Parathyroid adenoma (tissue), 2 donors: ENCODE data around the gene UGT1A7.

ENCODE experiments used
- H2AFZ ChIP-seq: fragments of 300-600 bp; sonication (generic); one replicate; pipeline ENCODE4 v1.7.0; 2017; ENCODE audit warnings: antibody characterized with exemption, mild to moderate bottlenecking
- H3K27ac ChIP-seq: fragments of 300-600 bp; sonication (generic); one replicate; pipeline ENCODE4 v1.7.0; 2017
- H3K27me3 ChIP-seq: fragments of 300-600 bp; sonication (generic); one replicate; pipeline ENCODE4 v1.7.0; 2017; ENCODE audit warnings: low read length; ENCODE audit not compliant: control insufficient read depth, insufficient read depth
- H3K36me3 ChIP-seq: fragments of 300-600 bp; sonication (generic); one replicate; pipeline ENCODE4 v1.7.0; 2017; ENCODE audit warnings: low read length; ENCODE audit not compliant: control insufficient read depth, insufficient read depth
- H3K4me1 ChIP-seq: fragments of 300-600 bp; sonication (generic); one replicate; pipeline ENCODE4 v1.7.0; 2017; ENCODE audit warnings: control low read depth
- H3K4me2 ChIP-seq: fragments of 300-600 bp; sonication (generic); one replicate; pipeline ENCODE4 v1.7.0; 2017; ENCODE audit warnings: low read length
- H3K4me3 ChIP-seq: fragments of 300-600 bp; sonication (generic); one replicate; pipeline ENCODE4 v1.7.0; 2017; ENCODE audit warnings: low read depth, low read length
- H3K79me2 ChIP-seq: fragments of 300-600 bp; sonication (generic); one replicate; pipeline ENCODE4 v1.7.0; 2017; ENCODE audit warnings: control low read depth
- H3K9ac ChIP-seq: fragments of 300-600 bp; sonication (generic); one replicate; pipeline ENCODE4 v1.7.0; 2017; ENCODE audit warnings: mild to moderate bottlenecking
- H3K9me3 ChIP-seq: fragments of 300-600 bp; sonication (generic); one replicate; pipeline ENCODE4 v1.7.0; 2017; ENCODE audit warnings: low read length; ENCODE audit not compliant: control insufficient read depth
- TF ChIP-seq, protein P1 (sequence below): fragments of 300-600 bp; sonication (generic); IDR thresholded peaks from one replicate; pipeline ENCODE4 v1.7.0; 2017; ENCODE audit warnings: antibody characterized with exemption, mild to moderate bottlenecking
- donor health status: primary hyperparathyroidism.

The UGT1A7 gene

DNA sequence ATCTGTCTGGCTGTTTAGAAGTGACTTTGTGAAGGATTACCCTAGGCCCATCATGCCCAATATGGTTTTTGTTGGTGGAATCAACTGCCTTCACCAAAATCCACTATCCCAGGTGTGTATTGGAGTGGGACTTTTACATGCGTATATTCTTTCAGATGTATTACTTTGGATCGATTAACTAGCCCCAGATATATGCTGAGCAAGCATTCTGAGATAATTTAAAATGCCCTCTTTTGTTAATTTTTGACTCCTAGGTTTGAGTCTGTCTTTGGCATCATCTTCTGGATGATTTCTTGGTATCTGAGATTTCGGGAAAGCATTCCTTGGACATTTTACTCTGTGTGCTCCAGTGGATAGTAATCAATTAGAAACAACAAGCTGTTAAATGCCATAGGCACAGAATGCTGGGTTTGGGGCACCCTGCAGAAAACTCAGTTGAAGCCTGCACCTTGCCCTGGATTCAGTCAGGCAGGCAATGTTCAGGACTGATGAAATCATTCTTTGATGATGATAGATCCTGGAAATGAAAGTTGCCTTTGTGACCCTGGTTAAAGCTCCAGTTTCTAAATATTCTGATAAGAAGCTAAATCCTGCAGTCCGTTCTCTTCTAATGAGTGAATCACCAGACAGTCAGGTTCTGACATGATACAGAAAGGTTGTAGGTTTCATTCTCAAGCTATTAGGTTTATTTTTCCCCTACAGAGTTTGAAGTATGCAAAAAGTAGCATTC lies 79.5 kb downstream of the UGT1A7 start:
- TF ChIP-seq, protein P1, sequence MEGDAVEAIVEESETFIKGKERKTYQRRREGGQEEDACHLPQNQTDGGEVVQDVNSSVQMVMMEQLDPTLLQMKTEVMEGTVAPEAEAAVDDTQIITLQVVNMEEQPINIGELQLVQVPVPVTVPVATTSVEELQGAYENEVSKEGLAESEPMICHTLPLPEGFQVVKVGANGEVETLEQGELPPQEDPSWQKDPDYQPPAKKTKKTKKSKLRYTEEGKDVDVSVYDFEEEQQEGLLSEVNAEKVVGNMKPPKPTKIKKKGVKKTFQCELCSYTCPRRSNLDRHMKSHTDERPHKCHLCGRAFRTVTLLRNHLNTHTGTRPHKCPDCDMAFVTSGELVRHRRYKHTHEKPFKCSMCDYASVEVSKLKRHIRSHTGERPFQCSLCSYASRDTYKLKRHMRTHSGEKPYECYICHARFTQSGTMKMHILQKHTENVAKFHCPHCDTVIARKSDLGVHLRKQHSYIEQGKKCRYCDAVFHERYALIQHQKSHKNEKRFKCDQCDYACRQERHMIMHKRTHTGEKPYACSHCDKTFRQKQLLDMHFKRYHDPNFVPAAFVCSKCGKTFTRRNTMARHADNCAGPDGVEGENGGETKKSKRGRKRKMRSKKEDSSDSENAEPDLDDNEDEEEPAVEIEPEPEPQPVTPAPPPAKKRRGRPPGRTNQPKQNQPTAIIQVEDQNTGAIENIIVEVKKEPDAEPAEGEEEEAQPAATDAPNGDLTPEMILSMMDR = no peak
- Histone ChIP-seq H3K27me3 (no peaks in the 10 kb centered on the region), H3K4me1 (no peaks in the 10 kb centered on the region), H3K4me3 (no peak overlapping the region), H2AFZ (no peak overlapping the region), H3K4me2 (no peak overlapping the region), H3K9me3 (no peaks in the 10 kb centered on the region), H3K9ac (no peak overlapping the region), H3K36me3 (no peaks in the 10 kb centered on the region), H3K79me2 (no peaks in the 10 kb centered on the region), H3K27ac (no peak overlapping the region)

DNA sequence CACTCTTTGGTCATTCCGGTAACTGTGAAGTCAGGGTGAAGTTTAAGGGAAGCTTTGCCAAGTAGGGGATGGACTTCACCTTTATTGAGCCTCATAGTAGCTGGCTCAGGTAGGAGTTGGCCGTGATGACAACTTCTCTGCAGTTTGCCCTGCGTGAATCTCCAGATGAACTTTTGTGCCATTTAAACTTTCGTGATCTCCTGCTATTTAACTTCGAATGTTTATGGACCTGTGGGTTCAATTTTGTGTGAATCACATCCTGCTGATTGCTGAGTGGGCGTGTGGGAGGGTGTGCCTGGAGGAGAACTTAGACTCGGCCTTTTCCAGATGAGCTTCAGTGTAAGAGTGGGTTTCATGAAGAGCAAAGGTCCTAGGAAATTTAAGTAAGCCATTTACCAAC lies 82.6 kb downstream of the UGT1A7 start:
- Histone ChIP-seq H3K9ac (no peak overlapping the region), H3K4me1 (no peaks in the 10 kb centered on the region), H3K36me3 (no peaks in the 10 kb centered on the region), H3K79me2 (no peaks in the 10 kb centered on the region), H3K27me3 (no peaks in the 10 kb centered on the region), H2AFZ (no peak overlapping the region), H3K9me3 (no peaks in the 10 kb centered on the region), H3K4me3 (no peak overlapping the region), H3K27ac (no peak overlapping the region), H3K4me2 (no peak overlapping the region)
- TF ChIP-seq, protein P1 = no peak

DNA sequence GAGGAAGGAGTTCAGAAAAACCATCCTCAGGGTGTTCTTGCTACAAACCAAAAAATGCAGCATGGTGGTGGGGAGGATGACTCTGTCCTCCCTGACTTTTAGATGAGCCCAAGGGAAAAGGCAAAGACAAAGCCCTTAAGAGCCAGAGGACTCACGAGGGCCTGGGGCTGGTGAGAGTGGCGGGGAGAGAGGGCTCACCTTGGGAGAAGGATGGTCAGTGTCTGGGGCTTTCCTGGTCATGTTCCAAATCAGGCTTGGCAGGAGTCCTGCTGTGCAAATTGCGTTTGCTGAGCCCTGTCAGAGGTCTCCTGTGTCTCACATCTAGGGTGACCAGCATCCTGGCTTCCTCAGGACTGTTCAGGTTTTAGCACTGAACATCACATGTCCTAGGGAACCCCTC lies 83.1 kb downstream of the UGT1A7 start:
- Histone ChIP-seq H3K79me2 (no peaks in the 10 kb centered on the region), H3K9me3 (no peaks in the 10 kb centered on the region), H3K36me3 (no peaks in the 10 kb centered on the region), H3K4me3 (no peak overlapping the region), H3K27ac (no peak overlapping the region), H3K27me3 (no peaks in the 10 kb centered on the region), H3K9ac (no peak overlapping the region), H3K4me1 (no peaks in the 10 kb centered on the region), H3K4me2 (no peak overlapping the region), H2AFZ (no peak overlapping the region)
- TF ChIP-seq, protein P1 = no peak

DNA sequence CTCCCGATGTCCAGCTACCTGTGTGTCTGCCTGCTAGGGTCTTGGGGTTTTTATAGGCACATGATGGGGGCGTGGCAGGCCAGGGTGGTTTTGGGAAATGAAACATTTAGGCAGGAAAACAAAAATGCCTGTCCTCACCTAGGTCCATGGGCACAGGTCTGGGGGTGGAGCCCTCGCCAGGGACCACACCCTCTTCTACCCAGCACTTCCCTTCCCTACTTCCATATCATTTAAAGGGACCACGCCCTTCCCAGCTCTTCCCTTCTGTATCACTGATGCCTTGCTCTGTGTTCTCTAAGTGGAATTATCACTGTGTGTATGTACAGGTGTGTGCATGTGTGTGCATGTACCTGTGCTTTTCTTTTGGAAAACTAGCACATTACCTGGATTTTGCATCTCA lies 84.7 kb downstream of the UGT1A7 start:
- TF ChIP-seq, protein P1 = no peak
- Histone ChIP-seq H3K4me1 (no peaks in the 10 kb centered on the region), H3K9ac (no peak overlapping the region), H3K36me3 (no peaks in the 10 kb centered on the region), H3K4me3 (no peak overlapping the region), H3K4me2 (no peak overlapping the region), H2AFZ (no peak overlapping the region), H3K27ac (no peak overlapping the region), H3K9me3 (no peaks in the 10 kb centered on the region), H3K79me2 (no peaks in the 10 kb centered on the region), H3K27me3 (no peaks in the 10 kb centered on the region)

- H3K36me3 ChIP-seq = no peaks in the 10 kb centered on the region
- no peak overlapping the region for H3K4me3 ChIP-seq
Measured at GRCh38 chr2:233768076-233768475, 86.4 kb downstream of the UGT1A7 start.

More at GRCh38 chr2:233768076-233768475, 86.4 kb downstream of the UGT1A7 start:
- no peak overlapping the region for H3K9ac ChIP-seq
- H3K4me1 ChIP-seq = no peaks in the 10 kb centered on the region
- TF ChIP-seq, protein P1 = no peak
- no peak overlapping the region for H2AFZ ChIP-seq
- H3K27ac ChIP-seq = no peak overlapping the region
- no peaks in the 10 kb centered on the region for H3K79me2 ChIP-seq
- no peaks in the 10 kb centered on the region for H3K9me3 ChIP-seq
- H3K4me2 ChIP-seq = no peak overlapping the region
- H3K27me3 ChIP-seq = no peaks in the 10 kb centered on the region
